HAP-1 (cell line): ENCODE measurements around the gene RAMACL.
"Not testable (repeated sequence)": the region's sequence is repeated elsewhere in the genome, so short reads cannot be mapped to it uniquely, and the experiment has no call there.

Source experiments
- DNase-seq, 2 experiments: peaks; one replicate each; pipeline ENCODE4 v3.0.0-alpha.2; 2016 to 2020; ENCODE audit warnings: low spot score in 2 of 2
- H3K27me3 ChIP-seq: fragments of 250-450 bp; sonication (Bioruptor Pico); 2 replicates; pipeline ENCODE4 v1.5.1; 2020; ENCODE audit warnings: low read depth, mild to moderate bottlenecking, moderate library complexity
- H3K36me3 ChIP-seq: fragments of 250-450 bp; sonication (Bioruptor Pico); replicated peaks from 2 replicates; pipeline ENCODE4 v1.5.1; 2020; ENCODE audit warnings: mild to moderate bottlenecking
- H3K4me1 ChIP-seq: fragments of 250-450 bp; sonication (Bioruptor Pico); 2 replicates; pipeline ENCODE4 v1.5.1; 2020; ENCODE audit warnings: mild to moderate bottlenecking
- H3K4me3 ChIP-seq: fragments of 250-450 bp; sonication (Bioruptor Pico); 2 replicates; pipeline ENCODE4 v1.5.1; 2020; ENCODE audit warnings: mild to moderate bottlenecking, moderate library complexity
- H3K9me3 ChIP-seq: fragments of 250-450 bp; sonication (Bioruptor Pico); 2 replicates; pipeline ENCODE4 v1.5.1; 2020; ENCODE audit warnings: mild to moderate bottlenecking, moderate library complexity
- in situ Hi-C: fragments of 300-500 bp; cut with MboI; formaldehyde crosslinking; loops from 3 replicates; pipeline ENCODE4 v1.14.3; 2020; ENCODE audit warnings: low sequenced_read_pairs, inconsistent platforms, mixed read lengths

RAMACL gene

DNA sequence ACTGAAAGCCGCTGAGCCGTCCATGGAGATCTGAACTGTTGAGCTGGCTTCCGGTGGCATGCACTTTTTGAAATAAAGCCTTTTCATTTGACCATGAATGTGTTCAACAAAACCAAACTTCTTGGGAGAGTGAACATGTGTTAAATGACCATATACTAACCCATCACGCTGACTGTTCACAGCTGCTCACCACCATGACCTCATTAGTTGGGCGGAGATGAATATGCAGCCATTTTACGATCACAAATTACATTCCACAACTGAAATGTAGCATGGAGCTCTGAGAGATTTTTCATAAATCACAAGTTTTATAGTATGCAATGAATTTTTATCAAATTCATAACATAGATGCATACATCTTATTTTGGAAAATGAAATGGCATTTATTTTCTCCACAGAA lies 4.2 kb downstream of the RAMACL start:
- H3K4me3 ChIP-seq = no peak overlapping the region
- in situ Hi-C loops = no loop called here
- H3K36me3 ChIP-seq = no peaks in the 10 kb centered on the region
- no peak for DNase-seq
- H3K27me3 ChIP-seq = no peaks in the 10 kb centered on the region
- H3K9me3 ChIP-seq = no peaks in the 10 kb centered on the region
- peaks cover 7% of the 10 kb centered on the region for H3K4me1 ChIP-seq

DNA sequence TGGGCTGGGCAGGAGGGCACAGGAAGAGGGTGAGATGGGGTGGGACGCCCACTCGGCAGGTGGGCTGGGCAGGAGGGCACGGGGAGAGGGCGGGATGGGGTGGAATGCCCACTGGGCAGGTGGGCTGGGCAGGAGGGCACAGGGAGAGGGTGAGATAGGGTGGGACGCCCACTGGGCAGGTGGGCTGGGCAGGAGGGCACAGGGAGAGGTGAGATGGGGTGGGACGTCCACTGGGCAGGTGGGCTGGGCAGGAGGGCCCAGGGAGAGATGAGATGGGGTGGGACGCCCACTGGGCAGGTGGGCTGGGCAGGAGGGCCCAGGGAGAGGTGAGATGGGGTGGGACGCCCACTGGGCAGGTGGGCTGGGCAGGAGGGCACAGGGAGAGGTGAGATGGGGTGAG lies 4.7 kb downstream of the RAMACL start:
- H3K4me1 ChIP-seq, in situ Hi-C loops, H3K36me3 ChIP-seq, H3K27me3 ChIP-seq, H3K9me3 ChIP-seq, DNase-seq, H3K4me3 ChIP-seq: not testable (repeated sequence)

DNA sequence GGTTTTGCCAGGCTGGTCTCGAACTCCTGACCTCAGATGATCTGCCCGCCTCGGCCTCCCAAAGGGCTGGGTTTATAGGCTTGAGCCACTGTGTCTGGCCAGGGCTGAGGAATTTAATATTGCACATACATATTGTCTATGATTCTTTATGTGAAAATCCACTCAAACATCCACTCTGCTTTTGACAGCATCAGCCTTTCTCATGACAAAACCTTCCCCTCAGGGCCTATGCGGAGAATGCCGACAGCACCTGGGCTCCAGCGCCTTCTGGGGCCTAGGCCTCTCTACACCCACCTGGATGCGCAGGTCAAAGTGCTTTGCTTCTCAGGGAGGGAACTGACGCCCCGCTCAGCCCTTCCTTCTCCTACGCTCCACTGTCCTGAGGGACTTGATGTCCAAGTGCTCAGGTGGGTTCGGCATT lies 5.4 kb downstream of the RAMACL start:
- Histone ChIP-seq H3K9me3 (no peaks in the 10 kb centered on the region), H3K27me3 (no peaks in the 10 kb centered on the region), H3K4me1 (peaks cover 7% of the 10 kb centered on the region), H3K36me3 (no peaks in the 10 kb centered on the region), H3K4me3 (no peak overlapping the region)
- DNase-seq = no peak
- in situ Hi-C loops = no loop called here

DNA sequence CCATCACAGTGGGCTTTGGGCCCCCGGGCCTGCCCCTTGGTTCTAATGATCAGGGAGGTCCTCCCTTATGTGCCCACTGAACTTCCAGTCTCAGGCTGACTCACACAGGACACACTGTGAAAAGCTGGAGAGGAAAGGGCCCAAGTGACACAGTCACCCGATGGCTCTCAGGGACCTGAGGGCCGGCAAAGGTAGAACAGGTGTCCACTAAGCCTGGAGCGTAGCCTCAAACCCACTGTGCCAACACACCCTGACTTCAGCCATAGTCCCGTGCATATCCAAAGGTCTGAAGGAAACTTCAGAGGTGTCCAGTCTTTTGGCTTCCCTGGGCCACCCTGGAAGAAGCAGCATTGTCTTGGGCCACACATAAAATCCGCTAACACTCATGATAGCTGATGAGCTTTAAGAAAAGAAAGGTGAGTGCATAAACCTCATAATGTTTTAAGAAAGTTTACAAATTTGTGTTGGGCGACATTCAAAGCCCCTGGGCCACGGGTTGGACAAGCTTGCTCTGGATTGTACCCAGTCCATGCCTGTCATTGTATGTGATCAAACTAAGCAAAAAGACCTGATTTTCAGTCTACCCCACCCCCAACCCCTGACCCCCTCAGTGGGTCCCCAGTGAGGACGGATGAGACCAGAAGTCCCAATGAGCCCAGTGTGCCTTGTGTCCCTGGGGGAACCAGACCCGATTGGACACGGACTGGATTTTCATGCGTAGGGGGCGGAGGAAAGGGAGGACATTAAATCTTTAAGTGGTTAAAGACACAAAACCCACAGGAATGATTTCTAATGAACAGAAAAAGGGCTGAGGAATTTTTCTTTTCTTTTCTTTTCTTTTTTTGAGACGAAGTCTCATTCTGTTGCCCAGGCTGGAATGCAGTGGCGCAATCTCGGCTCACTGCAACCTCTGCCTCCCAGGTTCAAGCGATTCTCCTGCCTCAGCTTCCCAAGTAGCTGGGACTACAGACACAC lies 6.1 kb downstream of the RAMACL start:
- no peak overlapping the region for H3K4me3 ChIP-seq
- no peaks in the 10 kb centered on the region for H3K36me3 ChIP-seq
- no peak for DNase-seq
- H3K4me1 ChIP-seq = peaks cover 7% of the 10 kb centered on the region
- no peaks in the 10 kb centered on the region for H3K9me3 ChIP-seq
- in situ Hi-C loops = no loop called here
- H3K27me3 ChIP-seq = no peaks in the 10 kb centered on the region

DNA sequence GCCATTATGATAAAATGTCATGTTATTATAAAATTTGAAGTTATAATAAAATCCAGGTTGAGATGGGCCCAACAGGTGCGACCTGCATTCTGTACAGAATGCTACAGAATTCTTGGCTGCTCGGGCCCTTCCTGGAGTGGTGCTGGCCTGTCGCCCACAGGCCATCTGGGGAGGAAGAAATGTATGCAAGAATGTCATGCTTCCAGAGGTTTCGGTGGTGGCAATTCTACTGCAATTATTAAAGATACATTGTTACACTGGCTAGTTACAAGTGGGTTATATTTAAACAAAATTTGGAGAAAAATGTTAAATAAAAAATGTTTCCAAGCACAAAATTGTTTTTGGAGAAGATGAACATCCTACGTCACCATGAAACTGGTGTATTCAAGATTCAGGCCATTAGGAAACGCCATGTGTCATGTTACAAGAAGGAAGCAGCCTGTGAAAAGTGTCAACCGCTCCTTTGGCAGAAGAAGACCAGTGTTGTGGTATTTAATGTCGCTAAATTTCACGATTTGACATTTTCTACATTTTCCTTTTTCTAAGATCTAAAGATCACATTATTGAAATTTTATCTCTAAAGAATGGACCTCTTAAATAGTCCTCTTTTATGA lies 7.1 kb downstream of the RAMACL start:
- no peaks in the 10 kb centered on the region for H3K9me3 ChIP-seq
- peaks cover 7% of the 10 kb centered on the region for H3K4me1 ChIP-seq
- H3K36me3 ChIP-seq = no peaks in the 10 kb centered on the region
- in situ Hi-C loops = no loop called here
- DNase-seq = no peak
- no peaks in the 10 kb centered on the region for H3K27me3 ChIP-seq
- no peak overlapping the region for H3K4me3 ChIP-seq

DNA sequence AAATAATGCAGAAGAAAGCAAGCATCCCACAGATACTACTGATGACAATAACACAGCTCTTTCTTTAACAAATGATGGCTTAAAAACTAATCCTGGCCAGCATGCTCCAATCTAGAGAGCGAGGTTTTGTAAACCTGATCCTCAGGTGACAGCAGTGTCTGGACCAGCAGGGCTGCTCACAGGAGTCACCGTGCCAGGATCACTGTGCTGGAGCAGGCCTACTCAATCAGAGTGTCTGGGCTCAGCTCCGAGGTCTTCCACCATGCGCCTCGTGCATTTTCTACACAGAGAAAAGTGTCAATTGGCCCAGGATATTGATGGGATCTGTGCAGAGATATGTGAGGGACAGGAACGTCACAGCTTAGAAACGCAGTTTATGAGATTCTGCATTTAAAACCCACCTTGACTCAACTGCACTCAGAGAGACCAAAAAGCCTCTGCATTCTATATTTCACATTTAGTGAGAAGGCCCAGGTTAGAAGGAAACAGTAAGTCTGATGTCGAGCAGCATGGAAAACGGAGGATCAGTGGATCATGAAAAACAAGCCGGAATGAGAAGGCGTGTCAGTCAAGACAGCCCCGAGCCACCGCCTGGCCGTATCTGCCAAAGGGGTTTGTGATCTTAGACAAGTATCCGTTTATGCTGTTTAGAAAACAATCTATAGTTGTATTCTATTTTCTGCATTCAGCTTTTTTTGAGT lies 7.8 kb downstream of the RAMACL start:
- in situ Hi-C loops = no loop called here
- DNase-seq = no peak
- H3K4me3 ChIP-seq = no peak overlapping the region
- no peaks in the 10 kb centered on the region for H3K9me3 ChIP-seq
- H3K4me1 ChIP-seq = peaks cover 7% of the 10 kb centered on the region
- H3K36me3 ChIP-seq = no peaks in the 10 kb centered on the region
- H3K27me3 ChIP-seq = no peaks in the 10 kb centered on the region

DNA sequence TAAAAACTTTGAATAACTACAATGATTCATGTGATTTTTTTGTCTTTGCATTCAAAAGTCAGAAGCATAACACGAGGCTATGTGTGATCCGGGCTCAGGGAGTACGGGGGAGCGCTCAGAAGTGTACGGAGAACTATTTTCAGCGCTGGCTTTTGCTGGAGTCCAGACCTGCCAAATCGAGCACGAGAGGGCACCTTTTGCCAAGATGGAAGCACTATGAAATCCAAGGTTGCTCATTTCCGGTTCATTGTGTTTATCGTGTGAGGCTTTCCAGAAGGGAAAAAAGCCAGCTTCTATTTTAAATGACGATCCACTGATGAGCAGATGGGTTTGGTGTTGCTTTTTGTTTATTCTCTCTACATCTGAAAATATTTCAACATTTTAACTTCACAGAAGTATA lies 11.3 kb downstream of the RAMACL start:
- no peaks in the 10 kb centered on the region; the same call in 1 of the 2 replicates for H3K4me1 ChIP-seq
- in situ Hi-C loops = no loop called here
- no peaks in the 10 kb centered on the region for H3K36me3 ChIP-seq
- no peaks in the 10 kb centered on the region for H3K27me3 ChIP-seq
- H3K9me3 ChIP-seq = no peaks in the 10 kb centered on the region
- no peak overlapping the region for H3K4me3 ChIP-seq
- no peak for DNase-seq

DNA sequence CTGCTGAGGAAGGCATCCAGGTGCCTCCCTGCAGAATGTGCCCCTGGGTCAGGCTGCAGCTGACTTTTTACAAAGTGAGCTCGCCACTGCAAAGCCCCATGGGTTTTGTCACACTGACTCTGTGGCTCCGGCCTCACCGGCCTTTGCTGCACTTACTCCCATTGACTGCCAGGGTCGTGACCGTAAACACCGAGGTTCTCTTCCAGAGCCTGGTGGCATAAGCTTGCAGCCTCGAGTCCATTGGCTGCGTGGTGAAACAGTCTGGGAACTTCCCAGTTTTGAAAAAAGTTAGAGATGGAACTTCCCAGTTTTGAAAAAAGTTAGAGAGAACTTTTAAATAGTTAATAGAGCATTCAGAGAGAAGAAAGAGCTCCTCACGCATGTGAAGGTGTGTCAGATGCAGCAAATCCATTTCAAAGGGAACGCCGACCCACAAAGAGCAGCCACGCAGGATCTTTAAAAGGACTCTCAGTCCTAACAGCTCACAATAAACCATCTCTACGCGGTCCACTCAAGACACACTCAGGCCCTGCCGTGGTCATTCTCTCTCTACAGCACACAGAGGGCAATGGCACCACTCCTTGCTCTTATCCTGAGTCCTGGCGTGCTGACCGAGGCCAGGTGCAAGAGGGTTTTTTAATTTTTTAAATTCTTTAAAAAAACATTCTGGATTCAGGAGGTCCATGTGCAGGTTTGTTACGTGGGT lies 12.8 kb downstream of the RAMACL start:
- H3K4me3 ChIP-seq = no peak overlapping the region
- no peaks in the 10 kb centered on the region for H3K27me3 ChIP-seq
- DNase-seq = no peak
- no peaks in the 10 kb centered on the region; the same call in 1 of the 2 replicates for H3K4me1 ChIP-seq
- no peaks in the 10 kb centered on the region for H3K36me3 ChIP-seq
- H3K9me3 ChIP-seq = no peaks in the 10 kb centered on the region
- in situ Hi-C loops = no loop called here

DNA sequence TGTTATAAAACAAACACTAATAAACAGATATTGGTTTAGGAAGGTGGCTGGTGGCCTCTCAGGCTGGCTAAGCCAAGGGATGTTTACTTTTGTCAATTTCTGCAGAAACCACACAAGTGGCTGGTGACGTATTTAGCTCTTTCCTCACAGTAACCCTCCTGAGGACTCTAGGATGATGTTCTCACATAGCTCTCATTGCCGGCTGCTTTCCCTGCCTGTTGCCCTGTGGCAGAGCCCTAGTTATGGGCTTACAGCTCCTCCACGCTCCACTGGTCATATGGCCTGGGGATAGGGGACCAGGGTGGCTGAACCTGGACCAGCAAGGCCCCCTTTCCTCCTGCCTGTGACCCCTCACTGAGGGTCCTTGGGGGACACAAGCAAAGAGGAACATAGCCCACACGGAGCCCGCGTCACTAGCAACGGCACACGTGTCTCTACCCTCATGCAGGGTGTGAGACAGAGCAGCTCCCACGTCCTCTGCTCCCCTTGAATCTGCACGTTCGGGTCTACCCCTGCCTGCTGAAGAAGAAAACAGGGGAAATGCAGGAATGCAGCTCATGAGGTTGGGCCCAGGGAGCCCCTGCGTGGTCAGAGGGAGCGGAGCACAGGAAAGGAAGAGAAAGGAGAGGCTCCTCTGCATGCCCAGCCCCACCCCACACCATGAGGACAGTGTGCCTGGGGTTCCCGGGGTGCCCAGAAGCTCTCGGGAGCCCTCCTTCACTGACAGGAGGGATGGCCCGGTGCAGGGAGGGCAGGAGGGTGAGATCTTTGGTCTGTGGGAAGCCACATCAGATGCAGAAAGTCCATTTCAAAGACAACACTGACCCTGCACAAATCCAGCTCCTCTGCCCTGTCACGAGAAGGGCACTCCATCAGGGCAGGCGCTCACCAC lies 13.9 kb downstream of the RAMACL start:
- Histone ChIP-seq H3K4me3 (no peak overlapping the region), H3K9me3 (no peaks in the 10 kb centered on the region), H3K4me1 (no peaks in the 10 kb centered on the region; the same call in 1 of the 2 replicates), H3K27me3 (no peaks in the 10 kb centered on the region), H3K36me3 (no peaks in the 10 kb centered on the region)
- in situ Hi-C loops = no loop called here
- no peak for DNase-seq

DNA sequence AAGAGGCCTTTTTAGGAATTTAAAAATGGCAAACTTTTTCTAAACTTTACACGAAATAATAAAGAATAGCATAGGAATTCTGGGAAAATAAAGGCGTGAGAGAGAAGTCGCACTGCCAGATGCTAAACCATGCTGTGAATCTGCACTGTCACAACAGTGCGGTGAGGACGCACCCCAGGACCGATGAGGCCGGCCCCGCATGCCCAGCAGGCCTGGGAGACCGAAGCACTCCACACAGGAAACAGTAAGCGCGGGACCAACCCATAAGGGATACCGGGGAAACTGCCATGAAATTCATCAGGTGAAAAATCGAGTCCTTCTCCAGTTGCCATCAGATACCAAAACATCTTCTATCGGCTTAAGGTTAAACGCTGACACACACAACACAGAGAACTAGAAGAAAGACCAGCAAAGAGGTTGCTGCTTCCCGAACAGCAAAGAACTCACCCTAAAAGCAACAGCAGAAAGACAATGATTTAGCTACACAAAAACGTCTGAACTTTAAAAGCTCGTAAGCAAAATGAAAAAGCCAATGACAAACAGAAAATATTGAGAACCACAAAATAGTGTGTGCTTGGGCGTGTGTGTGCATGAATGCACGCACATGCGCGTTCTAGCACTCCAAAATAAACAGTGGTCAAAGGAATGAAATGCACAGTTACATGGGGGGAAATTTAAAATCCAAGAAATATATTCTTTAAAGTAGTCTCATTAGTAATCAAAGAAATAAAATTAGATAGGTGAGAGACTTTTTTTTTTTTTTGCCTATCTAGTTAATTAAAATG lies 15.4 kb downstream of the RAMACL start:
- no peaks in the 10 kb centered on the region for H3K27me3 ChIP-seq
- no peak overlapping the region for H3K4me3 ChIP-seq
- DNase-seq = no peak
- no peaks in the 10 kb centered on the region for H3K9me3 ChIP-seq
- H3K4me1 ChIP-seq = no peaks in the 10 kb centered on the region
- in situ Hi-C loops = no loop called here
- no peaks in the 10 kb centered on the region for H3K36me3 ChIP-seq

DNA sequence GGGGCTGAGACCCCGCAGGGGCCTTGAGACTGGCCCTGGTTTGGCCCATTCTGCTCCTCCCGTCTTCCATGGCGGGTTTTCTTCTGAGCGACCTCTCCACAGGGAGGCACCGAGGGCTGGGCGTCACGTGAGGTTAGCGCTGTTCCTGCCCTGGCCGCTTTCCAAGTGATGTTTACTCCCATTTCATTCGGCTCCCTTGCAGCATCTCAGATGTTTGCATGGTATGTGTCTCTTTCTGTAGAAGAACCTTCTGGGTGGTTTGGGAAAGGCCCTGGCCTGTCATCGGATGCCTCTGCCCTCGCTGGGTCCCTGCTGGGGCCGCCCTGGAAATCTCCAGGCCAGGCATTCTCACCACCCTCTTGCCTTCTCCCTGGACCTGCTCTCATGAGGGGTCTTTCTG lies 17.3 kb downstream of the RAMACL start:
- H3K27me3 ChIP-seq = no peaks in the 10 kb centered on the region
- no peaks in the 10 kb centered on the region for H3K4me1 ChIP-seq
- no peak overlapping the region for H3K4me3 ChIP-seq
- no peaks in the 10 kb centered on the region for H3K36me3 ChIP-seq
- H3K9me3 ChIP-seq = no peaks in the 10 kb centered on the region
- no peak for DNase-seq
- in situ Hi-C loops = no loop called here

DNA sequence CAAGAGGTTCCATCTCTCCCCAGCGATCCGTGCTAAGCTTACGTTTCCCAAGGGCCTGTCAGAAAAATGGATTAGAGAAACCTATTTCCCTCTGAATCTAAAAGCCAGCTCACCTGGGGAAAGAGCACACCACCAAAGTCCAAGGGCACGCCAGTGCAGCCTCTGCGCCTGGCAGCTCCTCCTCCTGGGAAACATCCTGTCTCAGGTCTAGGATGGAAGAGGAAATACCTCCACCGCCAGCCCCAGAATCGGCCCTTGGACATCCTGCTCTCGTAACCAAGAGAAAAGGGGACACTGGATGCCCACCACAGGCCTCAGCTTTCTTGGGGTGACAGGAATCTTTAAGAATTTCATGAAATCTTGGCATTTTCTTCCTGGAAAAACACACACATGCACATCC lies 18.7 kb downstream of the RAMACL start:
- Histone ChIP-seq H3K4me3 (no peak overlapping the region), H3K4me1 (no peaks in the 10 kb centered on the region), H3K9me3 (no peaks in the 10 kb centered on the region), H3K36me3 (no peaks in the 10 kb centered on the region), H3K27me3 (no peaks in the 10 kb centered on the region)
- in situ Hi-C loops = no loop called here
- no peak for DNase-seq
